Vagina (tissue), 2 donors: ENCODE data around the gene ANKRD37. TPM values are rescaled to one million over a fixed set of nuclear protein-coding genes. Genes with fewer than 3 reads are reported as not detected.
A peak's percentile ranks its signal among the peaks of the same experiment; 100 is the strongest.

Experiments
- DNase-seq, 2 donors: peaks; one replicate each; pipeline ENCODE4 v3.0.0-alpha.2; 2017; ENCODE audit errors: extremely low spot score in 2 of 2
- H3K27ac ChIP-seq: fragments of 200-600 bp; sonication (generic); one replicate; pipeline ENCODE4 v1.5.1; 2019
- H3K27me3 ChIP-seq: fragments of 200-600 bp; sonication (generic); one replicate; pipeline ENCODE4 v1.5.1; 2019
- H3K36me3 ChIP-seq, 2 donors: fragments of 200-600 bp; sonication (generic); one replicate each; pipeline ENCODE4 v1.5.1; 2017 to 2019
- H3K4me1 ChIP-seq: fragments of 200-600 bp; sonication (generic); one replicate; pipeline ENCODE4 v1.5.1; 2019
- H3K4me3 ChIP-seq, 2 donors: fragments of 200-600 bp; sonication (generic); 1 replicate in 1 of 2; 2 replicates in 1 of 2; pipeline ENCODE4 v1.5.1; 2016 to 2019
- H3K9me3 ChIP-seq: fragments of 200-600 bp; sonication (generic); one replicate; pipeline ENCODE4 v1.5.1; 2019
- CTCF ChIP-seq, 3 experiments: fragments of 450-650 bp in 2 of 3; fragments of 200-600 bp in 1 of 3; sonication (generic) in 1 of 3; IDR thresholded peaks; one replicate each; pipeline ENCODE4 v1.5.1; 2017 to 2019; ENCODE audit warnings: antibody characterized with exemption in 3 of 3, mild to moderate bottlenecking in 2 of 3, moderate library complexity in 2 of 3
- POLR2A ChIP-seq, 2 donors: fragments of 450-650 bp; IDR thresholded peaks; one replicate each; pipeline ENCODE4 v1.6.1; 2017; ENCODE audit warnings: antibody characterized with exemption in 2 of 2, mild to moderate bottlenecking in 2 of 2, moderate library complexity in 2 of 2
- POLR2AphosphoS5 ChIP-seq, 2 donors: sonication (generic); formaldehyde crosslinking; IDR thresholded peaks; one replicate each; pipeline ENCODE4 v1.9.0; 2017; ENCODE audit warnings: antibody characterized with exemption in 2 of 2, mild to moderate bottlenecking in 2 of 2, low read depth in 1 of 2; ENCODE audit not compliant: insufficient read depth in 1 of 2
- intact Hi-C: fragments of 100-400 bp; cut with DNase I; formaldehyde crosslinking; loops from one replicate; pipeline ENCODE4 v1.15.1; 2023
- total RNA-seq: library from RNA; depleted of rRNA; stranded (reverse); fragments of >200 nt; gene quantifications from one replicate; pipeline ENCODE4 v1.2.3, GENCODE V29; 2016

Gene ANKRD37
- total RNA-seq, 1 donor from 2014 or later, result 56.7 TPM

- intact Hi-C loops, result loop anchor here (10.0 kb wide), 2 partner anchors 186 to 194 kb away; partner anchors contain the start of genes CFAP97 and SNX25
Measured at GRCh38 chr4:185398618-185399017, 2.0 kb downstream of the ANKRD37 start.

GRCh38 chr4:185399466-185399865 lies 2.8 kb downstream of the ANKRD37 start:
- Histone ChIP-seq H3K4me3 (peak overlapping the region in 1 of 2 donors; percentile 10), H3K36me3 (peaks cover 0 to 25% of the 10 kb centered on the region in 2 donors), H3K4me1 (peaks cover 14% of the 10 kb centered on the region), H3K9me3 (no peaks in the 10 kb centered on the region), H3K27ac (no peak overlapping the region), H3K27me3 (no peaks in the 10 kb centered on the region)
- DNase-seq, result no peak
- intact Hi-C loops, result loop anchor here (10.0 kb wide), 2 partner anchors 185 to 195 kb away; partner anchors contain the start of genes CFAP97 and SNX25
- TF ChIP-seq POLR2A (IDR thresholded peaks at IDR 0.05), result no peak
- TF ChIP-seq POLR2AphosphoS5 (IDR thresholded peaks at IDR 0.05; ENCODE audit: insufficient read depth in 1 of 2, low read depth in 1 of 2), result peak in 1 of 2 donors; percentile 7

More at GRCh38 chr4:185398618-185399017, 2.0 kb downstream of the ANKRD37 start:
- Histone ChIP-seq H3K4me3 (no peak overlapping the region), H3K9me3 (no peaks in the 10 kb centered on the region), H3K36me3 (peaks cover 0 to 25% of the 10 kb centered on the region in 2 donors), H3K27ac (no peak overlapping the region), H3K4me1 (peaks cover 14% of the 10 kb centered on the region), H3K27me3 (no peaks in the 10 kb centered on the region)
- TF ChIP-seq POLR2A (IDR thresholded peaks at IDR 0.05) (no peak), POLR2AphosphoS5 (IDR thresholded peaks at IDR 0.05; ENCODE audit: insufficient read depth in 1 of 2, low read depth in 1 of 2) (no peak), CTCF (IDR thresholded peaks at IDR 0.05) (no peak)
- DNase-seq, result no peak

GRCh38 chr4:185404031-185404430 lies 7.4 kb downstream of the ANKRD37 start:
- Histone ChIP-seq H3K36me3 (peaks cover 0 to 47% of the 10 kb centered on the region in 2 donors), H3K9me3 (no peaks in the 10 kb centered on the region), H3K27ac (no peak overlapping the region), H3K4me1 (no peaks in the 10 kb centered on the region), H3K27me3 (no peaks in the 10 kb centered on the region), H3K4me3 (no peak overlapping the region)
- no peak for DNase-seq
- intact Hi-C loops, result no loop called here
- no peak for TF ChIP-seq POLR2A (IDR thresholded peaks at IDR 0.05)
- no peak for TF ChIP-seq POLR2AphosphoS5 (IDR thresholded peaks at IDR 0.05; ENCODE audit: insufficient read depth in 1 of 2, low read depth in 1 of 2)
- no peak for TF ChIP-seq CTCF (IDR thresholded peaks at IDR 0.05)

GRCh38 chr4:185405296-185405999 lies 8.8 kb downstream of the ANKRD37 start:
- no peak overlapping the region for H3K27ac ChIP-seq
- no peak overlapping the region for H3K4me3 ChIP-seq
- DNase-seq, result no peak
- H3K4me1 ChIP-seq, result no peaks in the 10 kb centered on the region
- H3K9me3 ChIP-seq, result no peaks in the 10 kb centered on the region
- TF ChIP-seq POLR2AphosphoS5 (IDR thresholded peaks at IDR 0.05; ENCODE audit: insufficient read depth in 1 of 2, low read depth in 1 of 2), result no peak
- no peak for TF ChIP-seq CTCF (IDR thresholded peaks at IDR 0.05)
- TF ChIP-seq POLR2A (IDR thresholded peaks at IDR 0.05), result no peak
- no peaks in the 10 kb centered on the region for H3K27me3 ChIP-seq
- intact Hi-C loops, result no loop called here
- H3K36me3 ChIP-seq, result peaks cover 0 to 52% of the 10 kb centered on the region in 2 donors

GRCh38 chr4:185408432-185408831 lies 11.8 kb downstream of the ANKRD37 start:
- H3K27ac ChIP-seq, result no peak overlapping the region
- peaks cover 0 to 42% of the 10 kb centered on the region in 2 donors for H3K36me3 ChIP-seq
- no peak for TF ChIP-seq CTCF (IDR thresholded peaks at IDR 0.05)
- no peak for TF ChIP-seq POLR2A (IDR thresholded peaks at IDR 0.05)

More at GRCh38 chr4:185408432-185408831, 11.8 kb downstream of the ANKRD37 start:
- intact Hi-C loops, result no loop called here
- H3K4me3 ChIP-seq, result no peak overlapping the region
- H3K27me3 ChIP-seq, result no peaks in the 10 kb centered on the region
- no peaks in the 10 kb centered on the region for H3K4me1 ChIP-seq
- no peak for DNase-seq
- H3K9me3 ChIP-seq, result no peaks in the 10 kb centered on the region
